GM12875 (cell line): ENCODE data around the gene ST6GALNAC3.

Source experiments
- H3K4me3 ChIP-seq: one replicate; pipeline ENCODE4 v1.5.1; 2011; ENCODE audit warnings: low read depth, low read length, control low read depth
- CTCF ChIP-seq: IDR thresholded peaks from 2 replicates; pipeline ENCODE4 v1.5.1; 2011; ENCODE audit warnings: low read depth, mild to moderate bottlenecking, control low read depth, inconsistent platforms, low read length, moderate library complexity, borderline replicate concordance; ENCODE audit not compliant: insufficient read depth

The ST6GALNAC3 gene

GRCh38 chr1:76494807-76495206 lies 420.3 kb downstream of the ST6GALNAC3 start:
- no peak overlapping the region for H3K4me3 ChIP-seq
- no peak for TF ChIP-seq CTCF

- no peak overlapping the region for H3K4me3 ChIP-seq
- no peak for TF ChIP-seq CTCF
These were observed 422.3 kb downstream of the ST6GALNAC3 start for GRCh38 chr1:76496871-76497270.

GRCh38 chr1:76500116-76500515 lies 425.6 kb downstream of the ST6GALNAC3 start:
- no peak overlapping the region for H3K4me3 ChIP-seq
- no peak for TF ChIP-seq CTCF

- no peak for TF ChIP-seq CTCF
- no peak overlapping the region for H3K4me3 ChIP-seq
These were observed 426.6 kb downstream of the ST6GALNAC3 start for GRCh38 chr1:76501136-76501535.

- no peak for TF ChIP-seq CTCF
- H3K4me3 ChIP-seq, result no peak overlapping the region
These were observed 427.2 kb downstream of the ST6GALNAC3 start for GRCh38 chr1:76501586-76502219.

GRCh38 chr1:76503100-76503499 lies 428.6 kb downstream of the ST6GALNAC3 start:
- H3K4me3 ChIP-seq, result no peak overlapping the region
- no peak for TF ChIP-seq CTCF

GRCh38 chr1:76503736-76504135 lies 429.2 kb downstream of the ST6GALNAC3 start:
- TF ChIP-seq CTCF, result no peak
- no peak overlapping the region for H3K4me3 ChIP-seq
